22Rv1 (cell line): ENCODE results near the gene FPR1.

Experiments used
- ZFX ChIP-seq: fragments of 450-650 bp; IDR thresholded peaks from 2 replicates; pipeline ENCODE4 v1.6.1; 2017; ENCODE audit warnings: antibody characterized with exemption, borderline replicate concordance
- TF ChIP-seq, protein P1 (sequence below): fragments of 450-650 bp; IDR thresholded peaks from 2 replicates; pipeline ENCODE4 v1.5.1; 2017; ENCODE audit warnings: mild to moderate bottlenecking

DNA sequence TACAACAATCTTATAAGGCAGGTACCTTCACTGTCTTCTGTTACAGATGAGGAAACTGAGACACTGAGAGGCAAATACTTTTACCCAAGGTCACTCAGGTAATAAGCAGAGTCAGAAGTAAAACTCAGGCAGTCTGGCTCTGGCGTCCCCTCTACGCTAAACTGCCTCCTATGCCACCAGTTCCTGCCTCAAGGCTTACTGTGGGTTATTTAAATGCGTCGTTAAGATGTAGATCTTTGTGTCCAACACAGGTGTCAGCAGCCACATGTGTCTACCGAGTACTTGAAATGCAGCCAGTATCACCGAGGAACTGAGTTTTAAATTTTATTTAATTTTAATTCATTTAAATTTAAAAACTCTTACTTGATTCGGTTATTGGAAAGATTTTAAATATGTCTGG lies 29.8 kb downstream of the FPR1 start:
- TF ChIP-seq, protein P1, sequence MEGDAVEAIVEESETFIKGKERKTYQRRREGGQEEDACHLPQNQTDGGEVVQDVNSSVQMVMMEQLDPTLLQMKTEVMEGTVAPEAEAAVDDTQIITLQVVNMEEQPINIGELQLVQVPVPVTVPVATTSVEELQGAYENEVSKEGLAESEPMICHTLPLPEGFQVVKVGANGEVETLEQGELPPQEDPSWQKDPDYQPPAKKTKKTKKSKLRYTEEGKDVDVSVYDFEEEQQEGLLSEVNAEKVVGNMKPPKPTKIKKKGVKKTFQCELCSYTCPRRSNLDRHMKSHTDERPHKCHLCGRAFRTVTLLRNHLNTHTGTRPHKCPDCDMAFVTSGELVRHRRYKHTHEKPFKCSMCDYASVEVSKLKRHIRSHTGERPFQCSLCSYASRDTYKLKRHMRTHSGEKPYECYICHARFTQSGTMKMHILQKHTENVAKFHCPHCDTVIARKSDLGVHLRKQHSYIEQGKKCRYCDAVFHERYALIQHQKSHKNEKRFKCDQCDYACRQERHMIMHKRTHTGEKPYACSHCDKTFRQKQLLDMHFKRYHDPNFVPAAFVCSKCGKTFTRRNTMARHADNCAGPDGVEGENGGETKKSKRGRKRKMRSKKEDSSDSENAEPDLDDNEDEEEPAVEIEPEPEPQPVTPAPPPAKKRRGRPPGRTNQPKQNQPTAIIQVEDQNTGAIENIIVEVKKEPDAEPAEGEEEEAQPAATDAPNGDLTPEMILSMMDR, result no peak
- TF ChIP-seq ZFX, result no peak
